ENCODE data around the gene CYB561. TPM values are rescaled to one million over a fixed set of nuclear protein-coding genes. Genes with fewer than 3 reads are reported as not detected.

Gene CYB561
- total RNA-seq, 1 experiment from 2014 or later: 125 TPM

DNA sequence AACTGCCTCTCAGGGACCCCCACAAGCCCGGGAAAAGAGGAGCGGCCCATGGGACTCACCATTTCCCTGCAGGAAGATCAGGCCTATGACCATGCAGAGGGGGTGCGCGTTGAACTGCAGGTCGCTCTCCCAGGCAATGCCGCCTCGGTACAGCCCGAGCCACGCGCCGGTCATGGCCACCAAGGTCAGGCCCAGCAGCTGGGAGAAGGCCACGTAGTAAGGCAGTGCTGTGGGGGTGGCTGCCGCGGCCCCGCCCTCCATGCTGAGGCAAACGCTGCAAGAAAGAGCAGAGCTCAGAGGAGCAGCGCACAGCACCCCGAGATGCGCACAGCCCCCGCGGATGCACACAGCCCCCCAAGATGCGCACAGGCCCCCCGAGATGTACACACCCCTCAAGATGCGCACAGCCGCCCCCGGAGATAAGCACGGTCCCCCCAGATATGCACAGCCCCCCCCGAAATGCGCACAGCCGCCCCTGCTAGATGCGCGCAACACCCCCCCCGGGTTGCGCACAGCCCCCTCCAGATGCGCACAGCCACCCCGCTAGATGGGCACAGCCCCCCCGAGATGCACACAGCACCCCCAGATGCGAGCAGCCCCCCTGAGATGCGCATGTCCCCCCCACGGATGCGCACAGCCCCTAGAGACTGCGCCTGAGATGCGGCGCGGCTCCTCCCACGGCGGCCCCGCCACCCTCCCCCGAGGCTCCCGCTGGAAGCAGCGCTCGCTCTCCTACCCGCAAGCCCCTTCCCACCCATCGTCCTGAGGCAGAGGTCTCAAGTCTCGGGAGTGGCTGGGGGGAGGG is 8.6 kb downstream of the CYB561 start:
- Histone ChIP-seq H3K27ac (ENCODE audit: low read length) (no peak overlapping the region), H2AFZ (ENCODE audit: low read length) (no peak overlapping the region), H3F3A (ENCODE audit: low read length, unreplicated experiment) (peaks cover 9% of the 10 kb centered on the region), H3K9me3 (ENCODE audit: low read length) (no peaks in the 10 kb centered on the region), H3K4me3 (ENCODE audit: low read length) (no peak overlapping the region), H3K9me2 (replicated peaks; ENCODE audit: low read length) (no peaks in the 10 kb centered on the region), H3K27me3 (ENCODE audit: low read length) (no peaks in the 10 kb centered on the region), H3K9ac (ENCODE audit: low read length) (no peak overlapping the region), H3K4me2 (ENCODE audit: low read length) (no peak overlapping the region), H3K36me3 (ENCODE audit: low read depth, low read length) (peaks cover 8% of the 10 kb centered on the region), H4K20me1 (ENCODE audit: low read length) (no peaks in the 10 kb centered on the region), H3K4me1 (ENCODE audit: insufficient read depth, low read length) (peaks cover 61% of the 10 kb centered on the region), H3K79me2 (ENCODE audit: low read length) (peaks cover 66% of the 10 kb centered on the region)
- intact Hi-C loops (cut with micrococcal nuclease): loop anchor here (10.0 kb wide), 1 partner anchor 337 kb away; the partner anchor contains the start of genes CCDC47 and DDX42
- no TSS peak for BruUV-seq (replicated peaks)
- ATAC-seq (no peak), DNase-seq (no peak)
- POLR2A ChIA-PET (ENCODE audit: unreplicated experiment): no interaction called here
- TF ChIP-seq, protein P1, sequence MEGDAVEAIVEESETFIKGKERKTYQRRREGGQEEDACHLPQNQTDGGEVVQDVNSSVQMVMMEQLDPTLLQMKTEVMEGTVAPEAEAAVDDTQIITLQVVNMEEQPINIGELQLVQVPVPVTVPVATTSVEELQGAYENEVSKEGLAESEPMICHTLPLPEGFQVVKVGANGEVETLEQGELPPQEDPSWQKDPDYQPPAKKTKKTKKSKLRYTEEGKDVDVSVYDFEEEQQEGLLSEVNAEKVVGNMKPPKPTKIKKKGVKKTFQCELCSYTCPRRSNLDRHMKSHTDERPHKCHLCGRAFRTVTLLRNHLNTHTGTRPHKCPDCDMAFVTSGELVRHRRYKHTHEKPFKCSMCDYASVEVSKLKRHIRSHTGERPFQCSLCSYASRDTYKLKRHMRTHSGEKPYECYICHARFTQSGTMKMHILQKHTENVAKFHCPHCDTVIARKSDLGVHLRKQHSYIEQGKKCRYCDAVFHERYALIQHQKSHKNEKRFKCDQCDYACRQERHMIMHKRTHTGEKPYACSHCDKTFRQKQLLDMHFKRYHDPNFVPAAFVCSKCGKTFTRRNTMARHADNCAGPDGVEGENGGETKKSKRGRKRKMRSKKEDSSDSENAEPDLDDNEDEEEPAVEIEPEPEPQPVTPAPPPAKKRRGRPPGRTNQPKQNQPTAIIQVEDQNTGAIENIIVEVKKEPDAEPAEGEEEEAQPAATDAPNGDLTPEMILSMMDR (conservative IDR thresholded peaks at IDR 0.05; ENCODE audit: low read depth, low read length): no peak
- TF ChIP-seq EZH2 (IDR thresholded peaks at IDR 0.05; ENCODE audit: low read length, unreplicated experiment) (no peak), EZH2phosphoT487 (IDR thresholded peaks at IDR 0.05; ENCODE audit: borderline replicate concordance, low read length) (no peak)
- CTCF ChIA-PET: no interaction called here

DNA sequence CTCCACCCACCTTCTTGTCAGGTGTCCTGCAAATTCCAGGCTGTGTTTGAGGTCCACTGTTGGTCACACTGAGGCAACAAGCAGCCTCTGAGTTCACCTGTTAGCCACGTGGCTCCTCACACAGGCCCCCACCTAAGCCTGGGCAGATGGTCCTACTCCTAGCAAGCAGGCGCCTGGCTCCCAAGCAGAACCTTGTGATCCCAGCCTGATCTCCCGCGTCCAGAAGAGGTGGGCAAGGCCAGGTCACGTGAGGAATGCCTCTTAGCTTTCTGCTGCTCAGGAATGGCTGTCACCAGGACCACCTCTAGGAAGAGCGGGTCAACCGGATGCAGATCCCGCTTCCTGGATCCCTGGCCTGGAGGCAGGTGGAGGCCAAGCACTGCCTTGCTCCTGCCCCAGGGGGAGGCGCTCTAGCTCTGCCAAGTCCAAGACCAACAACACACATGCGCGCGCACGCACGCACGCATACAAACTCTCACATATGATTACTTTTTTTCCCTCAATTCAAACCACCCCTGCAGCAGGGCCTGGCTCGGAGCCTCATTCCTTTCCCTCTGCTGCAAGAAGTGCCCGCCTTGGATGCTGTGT is 9.5 kb downstream of the CYB561 start:
- Histone ChIP-seq H2AFZ (ENCODE audit: low read length) (no peak overlapping the region), H3K79me2 (ENCODE audit: low read length) (peaks cover 57% of the 10 kb centered on the region), H3K9me3 (ENCODE audit: low read length) (no peaks in the 10 kb centered on the region), H3K27ac (ENCODE audit: low read length) (peak overlapping the region; percentile 97; the same call in 1 of the 2 replicates), H3K9me2 (replicated peaks; ENCODE audit: low read length) (no peaks in the 10 kb centered on the region), H3K27me3 (ENCODE audit: low read length) (no peaks in the 10 kb centered on the region), H3K36me3 (ENCODE audit: low read depth, low read length) (peaks cover 8% of the 10 kb centered on the region), H3K4me2 (ENCODE audit: low read length) (peak overlapping the region; percentile 58; the same call in 1 of the 2 replicates), H3K4me3 (ENCODE audit: low read length) (no peak overlapping the region), H3F3A (ENCODE audit: low read length, unreplicated experiment) (peaks cover 16% of the 10 kb centered on the region), H3K4me1 (ENCODE audit: insufficient read depth, low read length) (peaks cover 69% of the 10 kb centered on the region), H4K20me1 (ENCODE audit: low read length) (no peaks in the 10 kb centered on the region), H3K9ac (ENCODE audit: low read length) (no peak overlapping the region)
- ChIA-PET POLR2A (ENCODE audit: unreplicated experiment) (interaction anchor here (1.6 kb wide), 1 partner anchor 10 kb away, joined by 4 read pairs; the partner anchor contains the start of gene CYB561), CTCF (interaction anchor here (1.5 to 1.9 kb wide), 2 partner anchors 9 to 43 kb away, joined by 10 to 13 read pairs; partner anchors contain the start of gene CYB561)
- intact Hi-C loops (cut with micrococcal nuclease): loop anchor here (10.0 kb wide), 1 partner anchor 338 kb away; the partner anchor contains the start of genes CCDC47 and DDX42
- ATAC-seq (no peak), DNase-seq (no peak)
- no TSS peak for BruUV-seq (replicated peaks)
- TF ChIP-seq, protein P1 (conservative IDR thresholded peaks at IDR 0.05; ENCODE audit: low read depth, low read length): peak; percentile 53
- TF ChIP-seq EZH2phosphoT487 (IDR thresholded peaks at IDR 0.05; ENCODE audit: borderline replicate concordance, low read length): no peak
